ENCODE results near the gene DNAH14. TPM values are rescaled to one million over a fixed set of nuclear protein-coding genes. Genes with fewer than 3 reads are reported as not detected.
"Not testable (repeated sequence)": the region's sequence is repeated elsewhere in the genome, so short reads cannot be mapped to it uniquely, and the experiment has no call there.

Gene DNAH14
- total and polyA plus RNA-seq, 2 donors from 2014 or later, result 6.6 to 25.1 TPM

DNA sequence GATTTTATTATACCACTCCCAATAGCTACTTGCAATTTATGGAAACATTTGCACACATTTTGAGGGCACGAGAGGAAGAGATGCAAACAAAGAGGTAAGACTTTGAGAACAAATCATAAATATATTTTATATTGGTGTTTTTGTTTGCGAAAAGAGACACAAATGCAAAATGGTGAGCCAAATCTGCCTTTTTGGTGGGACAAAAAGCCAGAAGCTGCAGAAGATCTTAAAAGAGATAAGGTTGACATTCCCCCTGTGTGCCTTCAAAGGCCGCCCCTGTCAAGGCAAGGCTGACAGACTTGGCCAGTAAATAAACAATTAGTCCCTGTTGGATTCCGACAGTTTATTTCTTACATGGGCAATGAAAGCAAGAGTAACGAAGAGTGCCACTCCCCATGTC is 375.5 kb downstream of the DNAH14 start:
- Histone ChIP-seq H3K4me1 (ENCODE audit: control insufficient read depth in 2 of 3, insufficient read depth in 2 of 3, low read depth in 1 of 3, low read length in 3 of 3) (peaks cover 0 to 2% (median 0%) of the 10 kb centered on the region in 3 donors), H3K27ac (ENCODE audit: low read depth in 2 of 2, low read length in 2 of 2) (no peak overlapping the region), H3K27me3 (ENCODE audit: control insufficient read depth, insufficient read depth, low read length) (no peaks in the 10 kb centered on the region), H3K4me3 (ENCODE audit: low read length in 3 of 3) (no peak overlapping the region), H3K36me3 (ENCODE audit: control insufficient read depth in 2 of 3, insufficient read depth in 3 of 3, low read length in 3 of 3) (no peaks in the 10 kb centered on the region), H3K9me3 (ENCODE audit: control insufficient read depth in 2 of 3, insufficient read depth in 1 of 3, low read length in 3 of 3) (no peaks in the 10 kb centered on the region), H3K9ac (ENCODE audit: low read length in 3 of 3) (no peak overlapping the region)
- FAIRE-seq (no peak), DNase-seq (no peak)
- intact Hi-C loops (cut with DNase I), result no loop called here
- TF ChIP-seq, protein P1, sequence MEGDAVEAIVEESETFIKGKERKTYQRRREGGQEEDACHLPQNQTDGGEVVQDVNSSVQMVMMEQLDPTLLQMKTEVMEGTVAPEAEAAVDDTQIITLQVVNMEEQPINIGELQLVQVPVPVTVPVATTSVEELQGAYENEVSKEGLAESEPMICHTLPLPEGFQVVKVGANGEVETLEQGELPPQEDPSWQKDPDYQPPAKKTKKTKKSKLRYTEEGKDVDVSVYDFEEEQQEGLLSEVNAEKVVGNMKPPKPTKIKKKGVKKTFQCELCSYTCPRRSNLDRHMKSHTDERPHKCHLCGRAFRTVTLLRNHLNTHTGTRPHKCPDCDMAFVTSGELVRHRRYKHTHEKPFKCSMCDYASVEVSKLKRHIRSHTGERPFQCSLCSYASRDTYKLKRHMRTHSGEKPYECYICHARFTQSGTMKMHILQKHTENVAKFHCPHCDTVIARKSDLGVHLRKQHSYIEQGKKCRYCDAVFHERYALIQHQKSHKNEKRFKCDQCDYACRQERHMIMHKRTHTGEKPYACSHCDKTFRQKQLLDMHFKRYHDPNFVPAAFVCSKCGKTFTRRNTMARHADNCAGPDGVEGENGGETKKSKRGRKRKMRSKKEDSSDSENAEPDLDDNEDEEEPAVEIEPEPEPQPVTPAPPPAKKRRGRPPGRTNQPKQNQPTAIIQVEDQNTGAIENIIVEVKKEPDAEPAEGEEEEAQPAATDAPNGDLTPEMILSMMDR (IDR thresholded peaks at IDR 0.05; ENCODE audit: borderline replicate concordance, extremely low read depth, insufficient read depth), result no peak

DNA sequence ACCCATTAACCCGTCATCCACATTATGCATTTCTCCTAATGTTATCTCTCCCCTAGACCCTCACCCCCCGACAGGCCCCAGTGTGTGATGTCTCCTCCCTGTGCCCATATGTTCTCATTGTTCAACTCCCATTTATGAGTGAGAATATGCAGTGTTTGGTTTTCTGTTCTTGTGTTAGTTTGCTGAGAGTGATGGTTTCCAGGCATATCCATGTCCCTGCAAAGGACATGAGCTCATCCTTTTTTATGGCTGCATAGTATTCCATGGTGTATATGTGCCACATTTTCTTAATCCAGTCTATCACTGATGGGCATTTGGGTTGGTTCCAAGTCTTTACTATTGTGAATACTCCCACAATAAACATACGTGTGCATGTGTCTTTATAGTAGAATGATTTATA is 381.1 kb downstream of the DNAH14 start:
- H3K4me3 ChIP-seq (ENCODE audit: low read length in 3 of 3); H3K9ac ChIP-seq (ENCODE audit: low read length in 3 of 3); intact Hi-C loops (cut with DNase I); H3K36me3 ChIP-seq (ENCODE audit: control insufficient read depth in 2 of 3, insufficient read depth in 3 of 3, low read length in 3 of 3); H3K27me3 ChIP-seq (ENCODE audit: control insufficient read depth, insufficient read depth, low read length); FAIRE-seq; H3K9me3 ChIP-seq (ENCODE audit: control insufficient read depth in 2 of 3, insufficient read depth in 1 of 3, low read length in 3 of 3); H3K27ac ChIP-seq (ENCODE audit: low read depth in 2 of 2, low read length in 2 of 2); H3K4me1 ChIP-seq (ENCODE audit: control insufficient read depth in 2 of 3, insufficient read depth in 2 of 3, low read depth in 1 of 3, low read length in 3 of 3); DNase-seq: not testable (repeated sequence)

DNA sequence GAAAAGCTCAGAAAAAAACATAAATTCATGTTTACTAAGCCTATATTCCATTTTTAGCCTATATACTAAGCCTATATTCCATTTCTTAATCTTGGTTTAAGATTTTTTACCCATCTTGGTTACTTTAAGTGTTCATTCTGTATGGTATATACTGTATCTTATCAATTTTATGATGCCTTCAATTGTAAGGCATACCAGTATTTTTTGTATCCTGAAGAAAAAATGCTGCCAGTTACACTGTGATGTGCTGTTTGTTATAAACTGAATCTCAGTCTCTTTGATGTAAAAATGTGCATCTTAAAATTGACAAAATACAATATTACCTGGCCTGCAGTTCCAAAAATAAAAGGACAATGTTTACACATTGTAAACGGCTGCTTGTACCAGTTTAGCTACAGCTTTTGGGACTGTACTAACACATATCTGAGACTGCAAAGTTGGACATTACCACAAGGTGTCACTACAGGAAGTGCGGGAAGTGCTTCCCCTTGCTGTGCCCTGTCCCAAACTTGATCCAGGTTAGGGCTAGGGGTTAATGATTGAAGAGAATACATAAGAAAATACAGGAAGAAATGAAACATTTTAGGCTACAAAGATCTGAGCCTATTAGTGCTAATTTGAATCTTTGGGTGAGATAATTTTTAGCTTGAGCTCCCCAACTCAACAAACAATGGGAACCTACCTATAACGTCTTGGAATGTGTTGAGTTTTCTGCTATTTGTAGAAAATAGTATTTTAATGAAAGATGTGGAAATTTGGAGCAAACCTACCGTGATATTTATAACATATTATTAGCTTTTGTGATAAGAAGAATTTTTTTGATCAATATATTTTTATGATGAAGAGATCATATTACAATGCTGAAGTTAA is 389.5 kb downstream of the DNAH14 start:
- H3K4me3 ChIP-seq (ENCODE audit: low read length in 3 of 3), result no peak overlapping the region
- peak in 3 of 5 donors; percentile 36 to 80 (median 75) for DNase-seq
- peak; percentile 89 for FAIRE-seq
- H3K4me1 ChIP-seq (ENCODE audit: control insufficient read depth in 2 of 3, insufficient read depth in 2 of 3, low read depth in 1 of 3, low read length in 3 of 3), result no peaks in the 10 kb centered on the region
- H3K36me3 ChIP-seq (ENCODE audit: control insufficient read depth in 2 of 3, insufficient read depth in 3 of 3, low read length in 3 of 3), result no peaks in the 10 kb centered on the region
- no peak overlapping the region for H3K27ac ChIP-seq (ENCODE audit: low read depth in 2 of 2, low read length in 2 of 2)
- intact Hi-C loops (cut with DNase I), result no loop called here
- H3K9me3 ChIP-seq (ENCODE audit: control insufficient read depth in 2 of 3, insufficient read depth in 1 of 3, low read length in 3 of 3), result no peaks in the 10 kb centered on the region
- no peaks in the 10 kb centered on the region for H3K27me3 ChIP-seq (ENCODE audit: control insufficient read depth, insufficient read depth, low read length)
- no peak overlapping the region for H3K9ac ChIP-seq (ENCODE audit: low read length in 3 of 3)
- TF ChIP-seq, protein P1 (IDR thresholded peaks at IDR 0.05; ENCODE audit: borderline replicate concordance, extremely low read depth, insufficient read depth), result peak; percentile 76

DNA sequence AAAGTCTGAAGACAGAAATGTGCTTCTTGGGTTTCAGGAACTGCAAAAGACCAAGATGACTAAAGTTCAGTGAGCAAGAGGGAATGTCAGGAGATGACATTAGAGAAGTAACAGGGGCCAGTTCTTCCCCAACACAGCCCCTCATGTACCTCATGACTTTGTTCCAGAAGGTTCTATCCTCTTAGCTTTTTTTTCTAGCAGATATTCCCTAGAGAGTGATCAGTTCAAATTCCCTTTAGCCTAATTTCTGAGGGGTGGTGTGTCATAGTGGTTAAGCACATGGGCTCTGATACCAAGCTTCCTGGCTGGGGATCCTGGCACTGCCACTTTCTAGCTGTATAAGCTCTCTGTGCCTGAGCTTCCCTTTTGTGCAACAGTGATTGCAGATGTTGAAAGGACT is 390.4 kb downstream of the DNAH14 start:
- no peak for DNase-seq
- Histone ChIP-seq H3K36me3 (ENCODE audit: control insufficient read depth in 2 of 3, insufficient read depth in 3 of 3, low read length in 3 of 3) (no peaks in the 10 kb centered on the region), H3K27ac (ENCODE audit: low read depth in 2 of 2, low read length in 2 of 2) (no peak overlapping the region), H3K4me1 (ENCODE audit: control insufficient read depth in 2 of 3, insufficient read depth in 2 of 3, low read depth in 1 of 3, low read length in 3 of 3) (no peaks in the 10 kb centered on the region), H3K27me3 (ENCODE audit: control insufficient read depth, insufficient read depth, low read length) (no peaks in the 10 kb centered on the region), H3K9ac (ENCODE audit: low read length in 3 of 3) (no peak overlapping the region), H3K4me3 (ENCODE audit: low read length in 3 of 3) (no peak overlapping the region), H3K9me3 (ENCODE audit: control insufficient read depth in 2 of 3, insufficient read depth in 1 of 3, low read length in 3 of 3) (no peaks in the 10 kb centered on the region)
- FAIRE-seq, result no peak
- intact Hi-C loops (cut with DNase I), result no loop called here
- TF ChIP-seq, protein P1 (IDR thresholded peaks at IDR 0.05; ENCODE audit: borderline replicate concordance, extremely low read depth, insufficient read depth), result no peak
